Raji (cell line): ENCODE data around the gene HOXA7.

ENCODE experiments used
- POLR2A ChIP-seq: IDR thresholded peaks from 2 replicates; pipeline ENCODE4 v1.6.1; 2011; ENCODE audit warnings: low read depth, low read length, control low read depth; ENCODE audit not compliant: insufficient read depth

HOXA7 gene

GRCh38 chr7:27104341-27105058 is 52.0 kb downstream of the HOXA7 start:
- TF ChIP-seq POLR2A = no peak
